HG02852 (cell line): Measurements from ENCODE around the gene ID3.

Source experiments
- ATAC-seq: cut with Tn5 transposase; IDR thresholded peaks from one replicate; pipeline ENCODE4 v1.9.1; 2021; ENCODE audit warnings: mild to moderate bottlenecking, moderate library complexity; ENCODE audit not compliant: unreplicated experiment

The ID3 gene

DNA sequence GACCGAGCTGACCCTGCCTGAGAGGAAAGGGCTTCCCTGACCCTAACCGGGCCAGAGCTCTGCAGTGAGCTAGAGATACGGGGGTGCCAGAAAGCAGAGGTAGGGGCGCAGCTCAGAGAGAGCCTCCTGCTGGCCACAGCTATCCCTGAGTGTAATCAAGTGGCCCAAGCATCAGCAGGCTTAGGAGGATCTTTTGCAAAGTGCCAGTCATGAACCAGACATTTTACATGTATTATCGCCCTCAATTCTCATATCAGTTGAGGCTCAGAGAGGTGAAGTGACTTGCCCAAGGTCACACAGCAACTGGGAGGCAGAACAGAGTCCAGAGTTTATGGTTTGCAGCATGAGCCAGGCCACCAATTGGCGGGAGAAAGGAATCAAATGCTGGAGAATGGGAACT, 7.0 kb upstream of the ID3 start:
- no peak for ATAC-seq

- ATAC-seq = no peak
Observed at GRCh38 chr1:23565776-23566175, 6.5 kb upstream of the ID3 start.

- no peak for ATAC-seq
Observed at GRCh38 chr1:23564529-23565122, 5.3 kb upstream of the ID3 start.

DNA sequence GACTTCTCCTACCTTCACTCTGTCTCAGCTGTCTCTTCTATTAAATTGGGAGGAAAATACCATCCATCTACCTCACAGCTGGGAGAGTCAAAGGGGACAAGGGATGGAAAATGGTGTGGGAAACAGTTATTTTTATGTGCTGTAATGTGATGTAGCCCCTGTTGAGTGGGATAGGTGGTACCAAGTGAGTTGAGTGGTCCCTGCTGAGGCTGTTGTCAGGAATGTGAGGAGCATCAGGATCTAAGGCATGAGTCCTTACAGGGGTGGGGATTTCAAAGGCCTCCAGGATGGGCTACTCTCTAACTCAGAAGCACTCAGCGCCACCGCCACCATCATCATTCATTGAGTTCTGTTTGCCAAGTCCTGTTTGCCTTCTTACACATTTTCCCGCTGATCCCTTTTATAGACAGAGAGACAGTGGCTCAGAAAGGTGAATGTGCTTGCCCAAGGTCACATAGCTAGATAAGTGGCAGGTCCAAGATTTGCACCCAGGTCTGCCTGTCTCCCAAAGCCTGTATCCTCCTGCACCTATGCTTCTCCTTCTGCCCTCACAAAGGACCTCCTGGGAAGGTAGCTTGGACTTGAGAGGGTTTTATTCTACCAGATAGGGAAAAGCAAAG, 4.6 kb upstream of the ID3 start:
- no peak for ATAC-seq

GRCh38 chr1:23563003-23563402, 3.7 kb upstream of the ID3 start:
- no peak for ATAC-seq

DNA sequence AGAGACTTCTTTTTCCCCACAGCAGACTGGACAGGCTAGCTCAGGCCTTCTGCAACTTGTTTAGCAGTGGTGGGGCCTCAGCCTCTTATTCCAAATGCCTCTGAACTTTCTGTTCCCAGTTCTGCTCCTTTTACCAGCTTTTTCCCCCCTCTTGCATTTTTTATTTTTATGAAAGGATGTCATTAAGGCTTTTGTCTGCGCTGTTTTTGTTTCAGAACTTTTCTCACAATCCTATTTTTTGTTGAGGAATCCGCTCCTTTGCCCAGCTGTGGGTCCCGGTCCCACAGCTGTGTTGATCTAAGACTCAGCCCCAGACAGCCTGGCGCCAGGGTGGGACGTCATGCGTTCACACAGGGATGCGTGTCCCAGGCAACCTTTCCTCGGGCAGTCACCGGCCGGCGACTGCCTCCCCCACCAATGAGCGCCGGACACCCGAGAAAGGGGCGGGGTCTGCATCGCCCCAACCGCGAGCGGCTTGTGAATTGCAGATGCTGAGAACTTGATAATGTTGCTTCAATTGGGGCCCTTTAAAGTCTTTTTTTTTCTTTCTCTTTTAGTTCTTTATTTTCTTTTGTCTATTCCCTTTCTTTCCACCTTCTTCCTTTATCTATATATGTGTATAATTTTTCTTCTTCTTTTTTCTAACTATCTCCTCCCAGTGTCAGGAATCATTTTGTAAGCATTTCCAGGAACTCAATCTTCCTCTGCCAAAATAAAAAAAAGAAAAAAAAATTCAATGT, 3.0 kb upstream of the ID3 start:
- no peak for ATAC-seq

DNA sequence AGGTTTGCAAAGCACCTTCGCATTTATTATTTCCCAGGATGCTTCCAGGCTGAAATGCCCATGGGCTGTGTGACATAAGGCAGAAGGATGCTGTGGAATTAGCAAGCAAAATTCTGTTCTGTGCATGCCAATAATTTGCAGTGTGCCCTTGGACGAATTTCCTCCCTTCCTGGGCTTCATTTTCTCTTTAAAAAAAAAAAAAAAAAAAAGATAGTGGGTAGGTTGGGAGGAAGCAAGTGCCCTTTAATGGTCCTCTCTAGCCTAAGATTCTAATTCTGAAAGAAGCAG, 2.5 kb upstream of the ID3 start:
- no peak for ATAC-seq

DNA sequence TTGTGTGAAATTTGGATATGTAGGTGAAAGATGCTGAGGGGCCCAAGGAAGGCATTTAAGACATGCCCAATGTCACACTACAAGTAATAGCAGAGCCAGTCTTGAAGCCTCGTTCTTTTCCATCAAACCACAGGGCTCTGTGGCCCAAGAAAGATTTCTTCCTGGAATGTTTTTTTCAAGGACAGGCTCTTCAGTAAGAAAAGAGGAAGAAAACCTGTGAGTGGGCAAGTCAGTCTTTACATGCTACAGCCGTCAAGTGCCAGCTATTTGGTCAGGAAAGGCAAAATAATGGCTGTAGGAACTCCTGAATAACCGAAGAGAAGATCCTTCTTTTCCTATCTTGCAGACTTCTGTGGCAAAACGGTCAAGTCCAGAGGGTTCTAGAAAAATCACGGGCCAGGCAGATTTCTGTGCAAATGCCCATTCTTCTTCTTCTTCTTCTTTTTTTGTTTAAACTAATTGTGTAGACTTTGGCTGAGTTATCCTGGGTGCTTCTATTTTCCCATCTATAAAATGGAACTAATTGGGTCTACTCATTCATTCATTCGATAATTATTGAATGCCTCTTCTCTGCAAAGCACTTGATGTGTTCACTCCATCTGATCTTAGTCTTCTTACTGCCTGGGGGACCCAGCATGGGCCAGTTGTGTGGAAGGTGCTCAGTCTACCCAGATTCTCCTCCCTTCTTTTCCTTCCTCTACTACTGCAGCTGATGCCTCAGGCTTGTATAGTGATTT, 1.9 kb upstream of the ID3 start:
- ATAC-seq = no peak

GRCh38 chr1:23559985-23560741, 862 bp upstream of the ID3 start:
- no peak for ATAC-seq

- ATAC-seq = no peak
Observed at GRCh38 chr1:23558872-23559135, 497 bp downstream of the ID3 start.

DNA sequence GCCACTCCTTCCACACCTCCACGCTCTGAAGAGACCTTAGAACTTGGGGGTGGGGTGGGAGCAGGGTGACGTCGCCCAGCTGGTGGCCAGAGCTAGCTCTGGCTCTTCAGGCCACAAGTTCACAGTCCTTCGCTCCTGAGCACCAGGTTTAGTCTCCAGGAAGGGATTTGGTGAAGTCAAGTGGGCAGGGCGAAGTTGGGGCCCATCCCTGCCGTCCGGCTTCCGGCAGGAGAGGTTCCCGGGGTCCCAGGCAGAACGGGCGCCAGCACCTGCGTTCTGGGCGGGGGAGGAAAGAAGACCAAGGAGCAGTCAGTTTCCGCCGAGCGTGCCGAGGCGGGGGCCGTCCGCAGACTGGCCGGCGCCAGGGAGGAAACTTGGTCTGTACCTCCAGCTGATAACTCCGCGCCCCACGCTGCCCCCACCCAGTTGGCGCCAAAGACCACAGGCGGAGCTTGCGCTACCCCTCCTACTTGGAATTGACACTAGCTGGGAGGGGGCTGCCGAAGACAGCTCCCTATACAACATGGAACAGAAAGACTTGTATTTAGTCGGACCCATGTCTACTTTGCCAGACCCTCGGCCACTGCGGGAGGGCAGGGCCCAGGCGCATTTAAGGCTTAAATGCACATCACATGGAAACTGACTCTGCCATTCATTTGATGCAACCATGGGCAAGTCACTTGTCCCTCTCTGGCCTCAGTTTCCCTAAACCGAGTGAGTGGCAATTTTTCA, 995 bp downstream of the ID3 start:
- ATAC-seq = no peak

- no peak for ATAC-seq
Observed at GRCh38 chr1:23557471-23558124, 1.7 kb downstream of the ID3 start.

GRCh38 chr1:23556635-23557470, 2.4 kb downstream of the ID3 start:
- no peak for ATAC-seq

GRCh38 chr1:23555986-23556634, 3.2 kb downstream of the ID3 start:
- no peak for ATAC-seq

DNA sequence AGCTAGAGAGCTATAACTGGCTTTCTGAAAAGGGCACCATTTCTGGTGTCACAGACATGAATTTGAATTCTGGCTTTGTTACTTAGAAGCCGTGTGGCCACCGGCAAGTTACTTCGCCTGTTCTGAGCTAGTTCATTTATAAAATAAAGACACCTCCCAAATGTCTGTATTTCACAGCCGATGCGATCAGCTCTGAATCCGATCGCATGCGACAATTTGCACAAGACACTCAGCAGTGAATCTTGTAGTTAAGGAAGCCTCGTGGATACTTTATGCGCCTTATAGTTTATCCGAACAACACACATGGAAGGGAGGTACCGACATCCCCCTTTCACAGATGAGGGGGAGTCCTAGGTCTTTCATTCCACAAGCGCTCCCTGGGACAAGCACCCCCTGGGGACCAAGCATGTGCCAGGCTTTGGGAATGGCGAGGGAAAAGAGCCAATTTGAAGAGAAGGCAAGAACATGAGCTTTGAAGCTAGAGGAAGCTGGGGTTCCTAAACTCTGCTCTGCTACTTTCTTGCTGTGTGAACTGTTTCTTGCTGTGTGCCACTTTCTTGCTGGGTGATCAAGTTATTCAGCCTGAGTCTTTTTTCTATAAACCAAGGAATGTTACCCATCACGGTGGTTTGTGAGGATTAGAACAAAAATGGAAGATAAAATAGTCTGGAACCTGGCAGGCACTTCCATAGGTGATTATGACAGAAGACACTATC, 3.9 kb downstream of the ID3 start:
- no peak for ATAC-seq

DNA sequence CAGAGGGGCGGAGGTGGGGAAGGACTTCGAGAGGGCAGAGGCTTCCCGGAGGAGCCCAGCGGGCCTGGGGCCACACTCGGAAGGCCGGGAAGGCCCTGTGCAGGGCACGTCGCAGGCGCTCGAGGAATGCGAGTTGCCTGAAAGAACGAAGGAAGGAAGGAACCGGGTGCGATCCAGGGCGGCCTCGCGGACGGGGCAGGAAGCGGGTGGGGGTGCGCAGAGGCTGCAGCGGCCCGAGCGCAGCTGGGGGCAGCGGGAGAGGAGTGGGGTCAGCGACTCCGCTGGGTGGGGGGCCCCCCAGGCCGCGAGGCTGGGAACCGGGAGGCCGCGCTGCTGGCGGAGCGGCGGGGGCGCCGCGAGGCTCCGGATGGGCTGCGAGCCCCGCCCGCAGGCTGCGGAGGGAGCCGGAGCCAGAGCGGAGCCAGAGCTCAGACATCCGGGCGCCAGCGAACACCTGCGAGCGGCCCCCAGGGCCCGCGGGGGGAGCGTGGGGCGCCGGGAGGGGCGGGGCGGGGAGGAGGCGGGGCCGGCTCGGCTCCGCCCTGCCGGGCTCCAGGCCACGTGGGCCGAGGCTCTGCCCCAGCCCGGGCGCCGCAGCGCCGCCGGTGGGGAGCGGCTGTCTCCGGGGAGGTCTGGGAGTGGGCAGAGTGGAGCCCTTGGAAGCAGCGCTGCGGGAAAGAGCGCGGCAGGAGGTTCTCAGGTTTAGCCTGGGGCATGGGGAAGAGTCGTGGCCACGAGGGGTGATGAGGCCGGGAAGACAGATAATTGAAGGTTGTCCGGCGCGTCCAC, 4.6 kb downstream of the ID3 start:
- peak; percentile 52 for ATAC-seq

DNA sequence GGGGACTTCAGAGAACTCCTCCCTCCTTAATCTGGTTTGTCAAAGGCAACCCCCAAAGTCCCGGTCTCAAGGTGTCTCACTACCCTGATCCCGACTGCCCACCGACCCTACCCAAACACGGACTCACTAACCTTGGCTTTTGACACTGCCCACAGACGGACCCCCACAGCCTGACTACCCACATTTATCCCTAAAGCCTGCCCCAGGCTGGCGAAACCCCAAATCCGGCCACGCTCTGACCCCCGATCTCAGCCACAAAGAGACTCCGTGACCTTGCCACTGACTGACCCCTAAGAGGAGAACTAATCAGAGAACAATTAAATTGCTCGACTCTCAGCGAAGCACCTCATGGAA, 5.2 kb downstream of the ID3 start:
- ATAC-seq = no peak
